Sigmoid colon (tissue), 7 donors: Measurements from ENCODE around the gene SCTR. TPM values are rescaled to one million over a fixed set of nuclear protein-coding genes. Genes with fewer than 3 reads are reported as not detected.
A peak's percentile ranks its signal among the peaks of the same experiment; 100 is the strongest.
"Not testable (repeated sequence)": the region's sequence is repeated elsewhere in the genome, so short reads cannot be mapped to it uniquely, and the experiment has no call there.

Experiments used
- DNase-seq: peaks from one replicate; pipeline ENCODE4 v3.0.0-alpha.2; 2019
- H3K27ac ChIP-seq, 4 donors: fragments of 200-600 bp; sonication (generic); one replicate each; pipeline ENCODE4 v1.5.1; 2016 to 2019; ENCODE audit warnings: mild to moderate bottlenecking in 1 of 4
- H3K27me3 ChIP-seq, 3 donors: fragments of 200-600 bp; sonication (generic); one replicate each; pipeline ENCODE4 v1.5.1; 2019; ENCODE audit warnings: mild to moderate bottlenecking in 1 of 3
- H3K36me3 ChIP-seq, 4 donors: fragments of 200-600 bp; sonication (generic); one replicate each; pipeline ENCODE4 v1.5.1; 2016 to 2019
- H3K4me1 ChIP-seq, 4 donors: fragments of 200-600 bp; sonication (generic); one replicate each; pipeline ENCODE4 v1.5.1; 2017 to 2019
- H3K4me3 ChIP-seq, 4 donors: fragments of 200-600 bp; sonication (generic); one replicate each; pipeline ENCODE4 v1.5.1; 2017 to 2019; ENCODE audit warnings: mild to moderate bottlenecking in 2 of 4, moderate library complexity in 1 of 4
- H3K9me3 ChIP-seq, 4 donors: fragments of 200-600 bp in 3 of 4; sonication (generic) in 3 of 4; one replicate each; pipeline versions ENCODE4 v1.5.1 to v1.6.1; 2013 to 2019
- EP300 ChIP-seq, 4 donors: sonication (generic); formaldehyde crosslinking; IDR thresholded peaks; one replicate each; pipeline ENCODE4 v1.6.1; 2017; ENCODE audit warnings: antibody characterized with exemption in 4 of 4
- POLR2A ChIP-seq, 2 donors: fragments of 450-650 bp; IDR thresholded peaks; one replicate each; pipeline ENCODE4 v1.6.1; 2016; ENCODE audit warnings: antibody characterized with exemption in 2 of 2, mild to moderate bottlenecking in 2 of 2, moderate library complexity in 2 of 2
- POLR2AphosphoS5 ChIP-seq, 4 donors: sonication (generic); formaldehyde crosslinking; IDR thresholded peaks; one replicate each; pipeline ENCODE4 v1.6.1; 2017; ENCODE audit warnings: antibody characterized with exemption in 4 of 4
- WGBS, 2 donors: extraction: QIAGEN DNeasy Blood & Tissue Kit; methylation state at CpG; one replicate each; pipeline ENCODE4 v1.1.7; 2013; 5-methylcytosine and 5-hydroxymethylcytosine counted together
- intact Hi-C: fragments of 100-400 bp; cut with DNase I; formaldehyde crosslinking; loops from one replicate; pipeline ENCODE4 v1.15.1; 2023
- polyA plus RNA-seq, 3 donors: library from polyadenylated mRNA; stranded (reverse); fragments of 200-250 nt; gene quantifications; one replicate each; pipeline ENCODE4 v1.2.3, GENCODE V29; 2013
- total RNA-seq, 4 donors: library from RNA; depleted of rRNA; stranded (reverse); fragments of >200 nt; gene quantifications; one replicate each; pipeline ENCODE4 v1.1.0, GENCODE V29; 2016
- TF ChIP-seq, protein P1 (sequence below), 4 experiments: fragments of 450-650 bp in 3 of 4; fragments of 200-600 bp in 1 of 4; IDR thresholded peaks; one replicate each; pipeline ENCODE4 v1.5.1; 2016 to 2019; ENCODE audit warnings: antibody characterized with exemption in 4 of 4, mild to moderate bottlenecking in 3 of 4, moderate library complexity in 2 of 4
- donor health status: healthy with polysubstance abuse.
- donor health status: Bipolar disorder and iron deficiency.
- donor health status: healthy.

Gene SCTR
- total and polyA plus RNA-seq, 7 donors: 0.16 TPM; not detected in 6

DNA sequence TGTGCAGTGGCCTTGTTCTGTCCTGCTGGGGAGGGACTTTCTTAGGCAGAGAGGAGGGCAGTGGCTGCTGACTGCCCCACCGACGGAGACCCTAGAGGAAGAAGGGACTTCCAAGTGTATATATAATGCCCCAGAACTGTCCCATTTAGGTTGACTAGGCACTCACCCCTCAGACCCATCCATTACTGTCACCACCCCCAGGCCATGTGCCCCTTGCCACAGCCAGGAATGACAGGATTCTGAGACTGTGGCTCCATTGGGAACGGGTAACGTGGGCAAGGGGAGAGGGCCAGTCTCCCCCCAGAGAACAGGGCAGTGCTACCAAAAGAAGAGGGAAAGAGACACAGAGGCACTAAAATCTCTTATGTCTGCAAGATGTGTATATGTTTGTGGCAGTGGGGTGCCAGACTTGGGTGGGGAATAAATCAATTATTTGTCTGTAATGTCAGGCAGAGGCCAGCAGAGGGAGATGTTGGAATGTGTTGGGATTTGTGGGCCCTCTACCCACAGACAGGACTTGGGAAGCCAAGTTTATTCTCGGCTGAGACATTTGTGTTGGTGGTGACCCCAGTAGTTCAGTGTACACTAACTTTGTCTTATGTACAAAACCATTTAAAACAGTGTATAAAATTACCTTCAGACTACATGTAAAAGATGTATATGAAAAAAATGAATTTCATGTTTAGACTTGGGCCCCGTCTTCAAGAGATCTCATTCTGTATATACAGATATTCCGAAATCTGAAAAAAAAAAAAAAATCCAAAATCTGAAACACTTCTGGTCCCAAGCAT is 116.7 kb downstream of the SCTR start:
- Histone ChIP-seq H3K27me3 (peaks cover 0 to 4% (median 0%) of the 10 kb centered on the region in 3 donors), H3K4me3 (no peak overlapping the region), H3K27ac (no peak overlapping the region), H3K36me3 (no peaks in the 10 kb centered on the region), H3K4me1 (no peaks in the 10 kb centered on the region), H3K9me3 (no peaks in the 10 kb centered on the region)
- no peak for DNase-seq
- intact Hi-C loops: loop anchor here (1.0 to 10.0 kb wide), 2 partner anchors 69 to 247 kb away; no protein-coding TSS in a partner anchor
- WGBS, 2 donors: 72 to 78% methylated on average over 7 of the region's 7 CpGs
- TF ChIP-seq EP300 (IDR thresholded peaks at IDR 0.05): no peak
- TF ChIP-seq POLR2AphosphoS5 (IDR thresholded peaks at IDR 0.05): no peak
- no peak for TF ChIP-seq POLR2A (IDR thresholded peaks at IDR 0.05)
- TF ChIP-seq, protein P1, sequence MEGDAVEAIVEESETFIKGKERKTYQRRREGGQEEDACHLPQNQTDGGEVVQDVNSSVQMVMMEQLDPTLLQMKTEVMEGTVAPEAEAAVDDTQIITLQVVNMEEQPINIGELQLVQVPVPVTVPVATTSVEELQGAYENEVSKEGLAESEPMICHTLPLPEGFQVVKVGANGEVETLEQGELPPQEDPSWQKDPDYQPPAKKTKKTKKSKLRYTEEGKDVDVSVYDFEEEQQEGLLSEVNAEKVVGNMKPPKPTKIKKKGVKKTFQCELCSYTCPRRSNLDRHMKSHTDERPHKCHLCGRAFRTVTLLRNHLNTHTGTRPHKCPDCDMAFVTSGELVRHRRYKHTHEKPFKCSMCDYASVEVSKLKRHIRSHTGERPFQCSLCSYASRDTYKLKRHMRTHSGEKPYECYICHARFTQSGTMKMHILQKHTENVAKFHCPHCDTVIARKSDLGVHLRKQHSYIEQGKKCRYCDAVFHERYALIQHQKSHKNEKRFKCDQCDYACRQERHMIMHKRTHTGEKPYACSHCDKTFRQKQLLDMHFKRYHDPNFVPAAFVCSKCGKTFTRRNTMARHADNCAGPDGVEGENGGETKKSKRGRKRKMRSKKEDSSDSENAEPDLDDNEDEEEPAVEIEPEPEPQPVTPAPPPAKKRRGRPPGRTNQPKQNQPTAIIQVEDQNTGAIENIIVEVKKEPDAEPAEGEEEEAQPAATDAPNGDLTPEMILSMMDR (IDR thresholded peaks at IDR 0.05): peak; percentile 68 to 78 (median 72)

DNA sequence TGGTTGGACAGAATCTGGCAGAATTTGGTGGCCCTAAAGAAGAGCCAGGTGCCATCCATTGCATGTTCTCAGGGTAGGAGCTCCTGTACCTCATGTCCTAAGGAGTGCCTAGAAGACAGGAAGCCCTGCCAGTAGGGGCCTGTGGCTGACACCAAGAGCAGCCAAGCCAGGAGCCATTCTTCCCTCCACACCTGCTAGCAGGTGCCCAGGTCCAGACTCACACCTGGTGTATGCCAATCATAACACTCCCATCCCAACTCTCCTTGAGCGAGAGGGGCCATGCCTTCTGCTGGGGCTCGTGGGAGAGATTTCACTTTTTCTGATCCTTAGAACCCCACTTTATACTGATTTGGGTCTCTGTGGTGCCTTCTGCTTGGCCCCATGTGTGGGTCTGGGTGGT is 119.1 kb downstream of the SCTR start:
- no peaks in the 10 kb centered on the region for H3K9me3 ChIP-seq
- 92 to 95% methylated on average over 2 of the region's 2 CpGs for WGBS, 2 donors
- no peaks in the 10 kb centered on the region for H3K27me3 ChIP-seq
- H3K36me3 ChIP-seq: no peaks in the 10 kb centered on the region
- no peak overlapping the region for H3K27ac ChIP-seq
- H3K4me1 ChIP-seq: no peaks in the 10 kb centered on the region
- DNase-seq: no peak
- no peak overlapping the region for H3K4me3 ChIP-seq
- intact Hi-C loops: loop anchor here (10.0 kb wide), 1 partner anchor 250 kb away; no protein-coding TSS in a partner anchor
- TF ChIP-seq EP300 (IDR thresholded peaks at IDR 0.05) (no peak), POLR2A (IDR thresholded peaks at IDR 0.05) (no peak), POLR2AphosphoS5 (IDR thresholded peaks at IDR 0.05) (no peak)
- TF ChIP-seq, protein P1 (IDR thresholded peaks at IDR 0.05): no peak

DNA sequence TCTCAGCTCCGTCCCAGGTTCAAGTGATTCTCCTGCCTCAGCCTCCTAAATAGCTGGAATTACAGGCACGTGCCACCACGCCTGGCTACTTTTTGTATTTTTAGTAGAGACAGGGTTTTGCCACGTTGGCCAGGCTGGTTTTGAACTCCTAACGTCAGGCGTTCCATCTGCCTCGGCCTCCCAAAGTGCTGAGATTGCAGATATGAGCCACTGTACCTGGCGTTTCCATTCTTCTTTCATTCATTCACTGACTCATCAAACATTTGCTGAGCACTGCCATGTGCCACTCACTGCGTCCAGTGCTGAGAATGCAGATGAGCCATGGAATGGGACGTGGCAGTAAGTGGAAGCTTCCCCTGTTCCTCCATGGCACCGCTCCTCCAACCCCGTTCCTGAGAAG is 120.7 kb downstream of the SCTR start:
- not testable (repeated sequence) for H3K4me3 ChIP-seq, H3K36me3 ChIP-seq, H3K27me3 ChIP-seq, DNase-seq, H3K9me3 ChIP-seq, H3K4me1 ChIP-seq, H3K27ac ChIP-seq
- WGBS, 2 donors: 87% methylated on average over 12 of the region's 12 CpGs
- intact Hi-C loops: loop anchor here (10.0 kb wide), 1 partner anchor 251 kb away; no protein-coding TSS in a partner anchor

DNA sequence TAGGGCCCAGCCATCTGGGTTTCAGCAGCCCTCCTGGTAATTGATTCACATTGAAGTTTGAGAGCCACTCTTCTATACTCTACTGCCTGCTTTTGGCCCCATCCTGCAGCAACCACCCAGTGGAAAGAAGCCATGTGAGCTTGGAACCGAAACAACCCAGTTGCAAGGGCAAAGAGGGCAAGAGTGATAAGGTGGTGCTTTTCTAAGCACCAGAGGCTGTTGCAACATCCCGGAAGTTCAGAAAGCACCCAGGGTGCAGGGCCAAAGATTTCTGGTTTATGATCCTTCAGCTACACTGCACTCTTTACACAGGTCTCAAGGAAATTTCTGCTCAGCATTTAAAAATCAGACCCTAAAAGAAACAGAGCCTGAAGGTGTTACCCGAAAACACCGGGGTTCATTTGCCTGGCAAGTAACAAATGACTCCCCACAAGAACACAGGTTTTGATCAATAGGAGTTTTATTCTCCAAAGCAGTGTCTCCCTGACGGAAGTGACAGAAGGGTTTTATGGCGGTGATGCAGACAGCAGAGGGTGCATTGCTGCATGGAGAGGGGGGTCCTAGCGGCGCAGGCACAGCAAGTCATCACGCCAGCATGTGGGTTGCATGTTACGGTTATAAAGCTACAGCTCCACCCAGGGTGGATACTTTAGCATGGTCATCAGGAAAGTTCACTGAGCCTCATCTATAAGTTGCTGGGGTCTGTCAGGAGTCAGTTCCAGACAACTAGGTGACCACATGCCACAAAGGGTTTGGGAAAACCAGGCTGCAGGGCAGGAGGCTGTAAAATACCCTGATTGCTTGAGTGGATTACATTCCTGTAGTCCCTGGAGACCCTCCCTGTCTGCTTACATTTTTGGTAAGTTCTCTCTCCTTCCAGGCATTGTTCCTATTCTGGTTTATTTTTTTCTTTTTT is 121.4 kb downstream of the SCTR start:
- H3K36me3 ChIP-seq: no peaks in the 10 kb centered on the region
- intact Hi-C loops: loop anchor here (10.0 kb wide), 1 partner anchor 252 kb away; no protein-coding TSS in a partner anchor
- no peaks in the 10 kb centered on the region for H3K4me1 ChIP-seq
- 11 to 61% methylated on average over 10 of the region's 10 CpGs for WGBS, 2 donors
- H3K27me3 ChIP-seq: no peaks in the 10 kb centered on the region
- no peak overlapping the region for H3K27ac ChIP-seq
- DNase-seq: no peak
- TF ChIP-seq POLR2A (IDR thresholded peaks at IDR 0.05): no peak
- no peak for TF ChIP-seq POLR2AphosphoS5 (IDR thresholded peaks at IDR 0.05)
- no peak for TF ChIP-seq EP300 (IDR thresholded peaks at IDR 0.05)
- TF ChIP-seq, protein P1 (IDR thresholded peaks at IDR 0.05): no peak
- no peak overlapping the region for H3K4me3 ChIP-seq
- no peaks in the 10 kb centered on the region for H3K9me3 ChIP-seq

DNA sequence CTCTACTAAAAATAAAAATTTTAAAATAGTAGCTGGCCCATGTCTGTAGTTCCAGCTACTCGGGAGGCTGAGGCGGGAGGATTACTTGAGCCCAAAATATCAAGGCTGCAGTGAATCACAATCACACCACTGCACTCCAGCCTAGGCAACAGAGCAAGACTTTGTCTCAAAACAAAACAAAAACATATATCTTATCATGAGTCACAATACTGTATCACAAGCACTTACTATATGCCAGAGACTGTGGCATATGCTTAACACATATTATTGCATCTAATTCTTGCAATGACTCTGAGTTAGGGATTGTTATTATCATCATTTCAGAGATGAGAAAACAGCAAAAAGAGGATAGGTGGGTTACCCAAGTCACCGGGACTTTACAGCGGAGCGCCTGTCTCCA is 122.2 kb downstream of the SCTR start:
- intact Hi-C loops: loop anchor here (10.0 kb wide), 1 partner anchor 253 kb away; no protein-coding TSS in a partner anchor
- DNase-seq: no peak
- Histone ChIP-seq H3K4me3 (no peak overlapping the region), H3K27me3 (no peaks in the 10 kb centered on the region), H3K4me1 (no peaks in the 10 kb centered on the region), H3K9me3 (no peaks in the 10 kb centered on the region), H3K36me3 (no peaks in the 10 kb centered on the region), H3K27ac (no peak overlapping the region)
- TF ChIP-seq POLR2AphosphoS5 (IDR thresholded peaks at IDR 0.05): no peak
- no peak for TF ChIP-seq EP300 (IDR thresholded peaks at IDR 0.05)
- no peak for TF ChIP-seq POLR2A (IDR thresholded peaks at IDR 0.05)
- TF ChIP-seq, protein P1 (IDR thresholded peaks at IDR 0.05): no peak
- 95% methylated on average over 5 of the region's 5 CpGs for WGBS, 2 donors
